ENCODE results near the gene TSPAN11.

TSPAN11 gene

DNA sequence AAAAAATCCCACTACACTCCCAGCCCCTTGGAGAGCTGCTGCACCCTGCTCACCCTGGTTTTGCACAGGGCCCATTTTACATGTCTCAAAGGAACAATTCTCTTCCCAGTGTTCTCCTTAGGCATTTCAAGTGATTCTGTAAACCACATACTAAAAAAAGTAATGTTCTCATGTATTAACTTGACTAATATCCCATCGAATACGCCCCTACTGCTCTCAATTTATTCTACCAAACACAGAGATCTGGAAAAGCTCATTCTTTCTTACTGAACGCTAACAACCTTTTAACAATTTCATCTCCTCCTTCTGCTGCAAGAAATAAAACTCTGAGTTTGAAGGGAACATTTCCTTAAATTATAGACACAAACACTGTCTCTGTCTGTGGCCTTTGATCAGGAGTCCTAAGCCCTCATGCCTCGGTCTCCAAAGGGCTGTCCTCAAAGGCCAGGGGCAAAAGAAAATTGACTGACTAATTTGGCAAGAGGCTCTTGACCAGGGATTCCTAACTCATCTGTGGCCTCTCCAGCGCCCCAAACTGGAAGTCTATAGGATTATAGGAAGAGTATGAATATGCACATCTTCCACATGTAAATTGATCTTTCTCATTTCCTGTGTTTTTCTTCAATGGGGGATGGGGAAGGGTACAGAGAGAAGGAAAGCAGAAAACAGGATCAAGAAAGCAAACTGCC lies 17.1 kb upstream of the TSPAN11 start:
- no peak for DNase-seq (ENCODE audit: extremely low spot score)
- TF ChIP-seq PKNOX1 (IDR thresholded peaks at IDR 0.05), result no peak
- TF ChIP-seq FOXA1 (IDR thresholded peaks at IDR 0.05), result no peak
- no peak for TF ChIP-seq SP1 (IDR thresholded peaks at IDR 0.05)
- no peak for TF ChIP-seq CTBP1 (IDR thresholded peaks at IDR 0.05; ENCODE audit: borderline replicate concordance)
- no peak for TF ChIP-seq ZNF384 (IDR thresholded peaks at IDR 0.05)
- no peak for TF ChIP-seq BHLHE40 (IDR thresholded peaks at IDR 0.05; ENCODE audit: borderline replicate concordance)
- TF ChIP-seq NFRKB (IDR thresholded peaks at IDR 0.05), result no peak
- no peak for TF ChIP-seq SUZ12 (IDR thresholded peaks at IDR 0.05)
- no peak for TF ChIP-seq ELF4 (IDR thresholded peaks at IDR 0.05)
- no peak for TF ChIP-seq LEF1 (IDR thresholded peaks at IDR 0.05; ENCODE audit: borderline replicate concordance)
- no peak for TF ChIP-seq FOXM1 (IDR thresholded peaks at IDR 0.05; ENCODE audit: borderline replicate concordance)
- no peak for TF ChIP-seq HDGF (IDR thresholded peaks at IDR 0.05; ENCODE audit: borderline replicate concordance)
- TF ChIP-seq L3MBTL2 (conservative IDR thresholded peaks at IDR 0.05), result no peak
- no peak for TF ChIP-seq TARDBP (IDR thresholded peaks at IDR 0.05)
- no peak for TF ChIP-seq ARNT (IDR thresholded peaks at IDR 0.05)
- no peak for TF ChIP-seq FOXK2 (IDR thresholded peaks at IDR 0.05)
- POLR2A ChIA-PET, result no interaction called here
- CTCF ChIA-PET, result no interaction called here

DNA sequence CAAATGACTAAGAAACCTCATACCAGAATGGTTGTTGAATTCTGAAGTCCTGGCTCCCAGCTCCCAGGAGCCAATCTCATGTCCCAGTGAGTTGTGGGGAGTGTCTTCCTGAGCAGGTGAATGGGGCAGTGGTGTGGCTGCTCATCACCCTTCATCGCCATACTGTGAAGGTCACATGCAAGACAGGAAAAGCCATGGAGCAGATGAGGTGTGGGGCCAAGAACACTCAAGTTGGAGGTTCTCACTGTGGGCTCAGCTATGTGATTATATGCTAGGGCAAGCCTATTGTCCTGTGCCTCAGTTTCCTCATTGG lies 16.6 kb upstream of the TSPAN11 start:
- ChIA-PET CTCF (no interaction called here), POLR2A (no interaction called here)
- DNase-seq (ENCODE audit: extremely low spot score), result no peak
- TF ChIP-seq FOXM1 (IDR thresholded peaks at IDR 0.05; ENCODE audit: borderline replicate concordance) (no peak), FOXK2 (IDR thresholded peaks at IDR 0.05) (no peak), LEF1 (IDR thresholded peaks at IDR 0.05; ENCODE audit: borderline replicate concordance) (no peak), PKNOX1 (IDR thresholded peaks at IDR 0.05) (no peak), SP1 (IDR thresholded peaks at IDR 0.05) (no peak), L3MBTL2 (conservative IDR thresholded peaks at IDR 0.05) (no peak), NFRKB (IDR thresholded peaks at IDR 0.05) (no peak), CTBP1 (IDR thresholded peaks at IDR 0.05; ENCODE audit: borderline replicate concordance) (no peak), FOXA1 (IDR thresholded peaks at IDR 0.05) (no peak), TARDBP (IDR thresholded peaks at IDR 0.05) (no peak), SUZ12 (IDR thresholded peaks at IDR 0.05) (no peak), BHLHE40 (IDR thresholded peaks at IDR 0.05; ENCODE audit: borderline replicate concordance) (no peak), HDGF (IDR thresholded peaks at IDR 0.05; ENCODE audit: borderline replicate concordance) (no peak)

DNA sequence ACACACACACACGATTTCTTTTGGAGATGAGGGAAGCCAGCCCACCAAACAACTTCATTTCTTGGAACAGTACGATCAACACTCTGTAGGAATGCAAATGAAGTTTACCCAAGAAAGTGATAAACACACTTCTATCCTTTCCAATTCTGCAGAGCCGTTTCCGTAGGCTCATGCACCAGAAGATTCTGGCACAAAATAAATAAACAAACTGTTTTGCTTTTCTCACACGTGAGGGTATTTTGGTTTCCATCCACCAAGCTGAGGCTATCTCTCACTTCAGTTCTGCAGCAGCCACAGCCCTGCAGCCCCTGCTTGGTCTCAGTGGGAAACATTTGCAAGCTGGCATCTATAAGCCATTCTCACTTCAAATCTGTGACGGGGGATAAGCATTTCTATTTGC lies 15.3 kb upstream of the TSPAN11 start:
- POLR2A ChIA-PET, result no interaction called here
- CTCF ChIA-PET, result no interaction called here

DNA sequence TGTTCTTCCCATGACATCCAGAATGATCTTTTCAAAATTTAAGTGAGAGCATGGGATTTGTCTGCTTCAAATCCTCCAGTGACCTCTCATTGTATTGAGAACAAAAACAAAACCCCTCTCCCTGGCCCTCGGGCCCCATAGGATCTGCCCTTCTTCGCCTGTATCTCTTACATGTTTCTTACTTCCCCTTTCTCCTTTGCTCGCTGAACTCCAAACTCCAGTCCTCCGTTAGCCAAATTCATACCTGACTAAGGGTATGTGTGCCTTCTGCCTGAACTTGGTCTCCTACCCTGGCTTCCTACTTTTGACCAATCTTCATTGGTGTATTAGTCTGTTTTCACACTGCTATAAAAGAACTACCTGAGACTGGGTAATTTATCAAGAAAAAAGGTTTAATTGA lies 13.2 kb upstream of the TSPAN11 start:
- ChIA-PET CTCF (no interaction called here), POLR2A (no interaction called here)

More for the DNA sequence above, 15.3 kb upstream of the TSPAN11 start:
- no peak for TF ChIP-seq PKNOX1 (IDR thresholded peaks at IDR 0.05)
- TF ChIP-seq FOXK2 (IDR thresholded peaks at IDR 0.05), result no peak
- DNase-seq (ENCODE audit: extremely low spot score), result no peak

GRCh38 chr12:30914986-30915591 lies 11.5 kb upstream of the TSPAN11 start:
- ChIA-PET POLR2A (no interaction called here), CTCF (no interaction called here)
- TF ChIP-seq FOXA1 (IDR thresholded peaks at IDR 0.05) (no peak), SUZ12 (IDR thresholded peaks at IDR 0.05) (no peak), HDGF (IDR thresholded peaks at IDR 0.05; ENCODE audit: borderline replicate concordance) (no peak), FOXK2 (IDR thresholded peaks at IDR 0.05) (no peak), PKNOX1 (IDR thresholded peaks at IDR 0.05) (no peak), LEF1 (IDR thresholded peaks at IDR 0.05; ENCODE audit: borderline replicate concordance) (no peak), CTBP1 (IDR thresholded peaks at IDR 0.05; ENCODE audit: borderline replicate concordance) (no peak), ARNT (IDR thresholded peaks at IDR 0.05) (no peak), TARDBP (IDR thresholded peaks at IDR 0.05) (no peak), L3MBTL2 (conservative IDR thresholded peaks at IDR 0.05) (no peak), FOXM1 (IDR thresholded peaks at IDR 0.05; ENCODE audit: borderline replicate concordance) (no peak), SP1 (IDR thresholded peaks at IDR 0.05) (no peak), BHLHE40 (IDR thresholded peaks at IDR 0.05; ENCODE audit: borderline replicate concordance) (no peak), ELF4 (IDR thresholded peaks at IDR 0.05) (no peak), ZNF384 (IDR thresholded peaks at IDR 0.05) (no peak), NFRKB (IDR thresholded peaks at IDR 0.05) (no peak)
- no peak for DNase-seq (ENCODE audit: extremely low spot score)

More for the DNA sequence above, 13.2 kb upstream of the TSPAN11 start:
- DNase-seq (ENCODE audit: extremely low spot score), result no peak
- no peak for TF ChIP-seq NFRKB (IDR thresholded peaks at IDR 0.05)
- no peak for TF ChIP-seq FOXK2 (IDR thresholded peaks at IDR 0.05)
- no peak for TF ChIP-seq FOXM1 (IDR thresholded peaks at IDR 0.05; ENCODE audit: borderline replicate concordance)
- no peak for TF ChIP-seq ZNF384 (IDR thresholded peaks at IDR 0.05)
- TF ChIP-seq CTBP1 (IDR thresholded peaks at IDR 0.05; ENCODE audit: borderline replicate concordance), result no peak
- no peak for TF ChIP-seq L3MBTL2 (conservative IDR thresholded peaks at IDR 0.05)
- TF ChIP-seq SP1 (IDR thresholded peaks at IDR 0.05), result no peak
- TF ChIP-seq SUZ12 (IDR thresholded peaks at IDR 0.05), result no peak
- TF ChIP-seq ELF4 (IDR thresholded peaks at IDR 0.05), result no peak
- no peak for TF ChIP-seq LEF1 (IDR thresholded peaks at IDR 0.05; ENCODE audit: borderline replicate concordance)
- no peak for TF ChIP-seq FOXA1 (IDR thresholded peaks at IDR 0.05)
- TF ChIP-seq BHLHE40 (IDR thresholded peaks at IDR 0.05; ENCODE audit: borderline replicate concordance), result no peak
- no peak for TF ChIP-seq ARNT (IDR thresholded peaks at IDR 0.05)
- TF ChIP-seq TARDBP (IDR thresholded peaks at IDR 0.05), result no peak

All from HEK293T (cell line).